GM19324 (cell line): Measurements from ENCODE around the gene NHERF2.
"Not testable (repeated sequence)": the region's sequence is repeated elsewhere in the genome, so short reads cannot be mapped to it uniquely, and the experiment has no call there.

Source experiments
- ATAC-seq: cut with Tn5 transposase; IDR thresholded peaks from one replicate; pipeline ENCODE4 v1.9.1; 2021; ENCODE audit warnings: mild to moderate bottlenecking, moderate library complexity; ENCODE audit not compliant: unreplicated experiment, low FRiP score

The NHERF2 gene

DNA sequence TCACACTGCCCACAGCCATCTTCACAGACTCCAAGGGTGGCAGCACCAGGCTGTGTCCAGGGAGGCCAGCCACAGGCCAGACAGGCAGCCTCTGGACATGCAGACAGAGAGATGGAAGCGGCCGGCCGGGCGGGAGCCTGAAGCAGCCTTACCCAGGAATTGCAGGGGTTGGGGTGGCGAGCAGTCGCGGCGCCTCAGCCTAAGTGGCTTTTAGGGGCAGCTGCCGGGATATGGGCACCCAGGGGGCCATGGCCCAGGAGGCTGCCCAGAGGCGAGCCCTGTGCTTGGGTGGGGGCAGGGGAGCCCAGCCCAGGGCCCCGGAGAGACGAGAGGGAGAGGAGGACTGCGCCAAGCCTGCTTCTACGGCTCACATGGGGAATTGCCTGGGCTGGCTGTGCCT is 1.5 kb upstream of the NHERF2 start:
- no peak for ATAC-seq

DNA sequence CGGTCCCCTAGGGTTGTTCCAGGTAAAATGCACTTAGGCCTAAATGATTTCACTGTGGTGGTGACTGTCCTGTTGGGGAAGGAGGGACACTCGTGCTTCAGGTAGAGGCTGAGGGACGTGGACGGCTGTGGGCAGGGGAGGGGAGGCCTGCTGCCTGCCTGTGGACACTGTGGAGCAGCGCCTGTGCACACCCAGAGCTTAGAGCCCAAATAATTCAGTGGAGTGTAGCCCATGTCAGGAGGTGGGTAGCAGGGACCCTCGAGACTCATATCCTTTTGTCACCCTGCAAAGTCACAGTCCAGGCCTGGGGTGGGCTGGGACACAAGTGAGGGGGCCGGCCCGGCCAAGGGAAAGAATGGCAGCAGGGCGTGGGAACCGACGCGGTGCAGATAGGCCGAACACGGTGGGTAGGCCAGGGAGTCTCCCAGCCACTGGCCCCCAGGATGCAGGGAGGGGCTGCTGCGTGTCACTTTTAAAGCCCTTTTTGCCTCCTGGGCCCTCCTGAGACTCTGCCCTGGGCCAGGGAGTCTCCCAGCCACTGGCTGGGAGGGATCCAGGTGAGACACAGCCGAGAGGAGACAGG is 733 bp upstream of the NHERF2 start:
- no peak for ATAC-seq

DNA sequence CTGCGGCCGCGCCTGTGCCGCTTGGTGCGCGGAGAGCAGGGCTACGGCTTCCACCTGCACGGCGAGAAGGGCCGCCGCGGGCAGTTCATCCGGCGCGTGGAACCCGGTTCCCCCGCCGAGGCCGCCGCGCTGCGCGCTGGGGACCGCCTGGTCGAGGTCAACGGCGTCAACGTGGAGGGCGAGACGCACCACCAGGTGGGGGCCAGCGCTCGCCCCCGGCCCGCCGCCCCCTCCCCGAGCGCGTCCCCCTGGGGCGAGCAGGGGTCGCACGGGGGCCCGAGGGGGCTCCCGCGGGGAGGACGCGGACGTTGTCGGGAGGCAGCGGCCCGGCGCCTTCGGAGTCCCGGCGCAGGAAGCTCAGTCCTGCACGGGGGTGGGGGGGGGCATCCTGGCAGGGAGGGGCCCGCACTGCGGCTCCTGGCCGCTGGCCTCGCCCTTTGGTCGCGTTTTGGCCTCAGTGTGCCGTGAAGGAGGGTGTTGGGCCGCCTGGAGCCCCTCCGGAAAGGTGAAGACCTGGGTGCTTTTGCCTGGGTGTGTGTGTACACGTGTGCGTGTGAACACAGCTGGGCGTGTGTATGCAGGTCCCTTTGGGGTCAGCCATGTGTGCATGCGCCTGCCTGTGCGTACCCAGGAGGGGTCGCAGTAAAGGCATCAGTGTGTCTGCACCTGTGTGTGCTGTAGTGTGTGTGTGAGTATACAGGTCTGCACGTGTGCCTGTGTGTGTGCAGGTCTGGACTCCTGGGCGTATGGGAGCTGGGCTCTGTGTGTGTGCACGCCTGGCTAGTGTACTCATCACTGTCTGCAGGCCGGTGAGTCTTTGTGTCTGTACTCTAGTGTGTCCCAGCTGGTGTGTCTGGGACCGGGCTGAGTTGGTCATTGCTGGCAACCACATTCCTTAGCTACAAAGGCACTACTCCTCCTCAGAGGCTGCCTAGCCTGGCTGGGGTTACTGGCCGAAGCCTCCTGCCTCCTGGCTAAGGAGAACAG is 615 bp downstream of the NHERF2 start:
- no peak for ATAC-seq

DNA sequence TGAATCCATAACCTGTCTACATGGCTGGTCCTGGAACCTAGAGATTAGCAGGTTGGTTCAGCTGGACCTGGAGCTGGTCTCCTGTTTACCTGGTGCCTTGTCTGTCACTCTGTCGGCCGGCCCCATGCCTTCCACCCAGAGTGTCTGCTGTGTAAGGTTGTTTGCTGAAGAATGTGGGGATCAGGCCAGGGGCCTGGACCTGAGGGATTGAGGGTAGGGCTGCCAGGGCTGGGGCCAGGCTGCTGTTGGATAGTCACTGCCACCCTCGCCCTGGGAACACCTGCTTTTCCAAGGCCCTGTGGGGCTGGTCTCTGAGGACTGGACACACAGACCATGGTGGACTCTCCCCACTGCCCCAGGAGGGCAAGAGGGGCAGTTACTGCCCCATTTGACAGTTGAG is 1.4 kb downstream of the NHERF2 start:
- no peak for ATAC-seq

DNA sequence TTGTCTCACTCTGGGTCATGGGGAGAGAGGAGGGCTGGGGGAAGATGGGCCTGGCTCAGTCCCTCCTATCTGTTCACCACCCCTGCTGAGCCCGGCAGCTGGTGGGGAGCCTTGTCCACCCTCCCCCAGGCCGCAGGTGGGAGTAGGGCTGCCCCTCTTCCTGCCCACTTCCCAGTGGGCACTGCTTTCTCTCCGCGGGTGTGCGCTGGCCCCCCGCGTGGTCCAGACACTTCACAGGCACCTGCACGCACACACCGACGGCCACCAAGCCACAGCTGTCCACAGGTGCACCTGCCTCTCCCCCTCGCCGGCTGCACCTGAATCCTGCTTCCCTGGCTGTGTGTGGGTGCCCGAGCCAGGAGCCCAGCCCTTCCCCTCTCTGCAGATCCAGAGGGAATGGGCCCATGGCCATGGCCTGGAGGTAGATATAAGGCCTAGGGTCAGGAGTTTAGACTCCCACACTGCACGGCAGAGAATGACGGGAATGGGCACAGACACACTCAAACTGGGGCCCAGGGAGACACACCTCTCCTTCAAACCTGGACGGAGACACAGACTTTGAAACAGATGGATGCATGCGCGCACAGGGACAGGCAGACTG is 2.0 kb downstream of the NHERF2 start:
- ATAC-seq, result no peak

DNA sequence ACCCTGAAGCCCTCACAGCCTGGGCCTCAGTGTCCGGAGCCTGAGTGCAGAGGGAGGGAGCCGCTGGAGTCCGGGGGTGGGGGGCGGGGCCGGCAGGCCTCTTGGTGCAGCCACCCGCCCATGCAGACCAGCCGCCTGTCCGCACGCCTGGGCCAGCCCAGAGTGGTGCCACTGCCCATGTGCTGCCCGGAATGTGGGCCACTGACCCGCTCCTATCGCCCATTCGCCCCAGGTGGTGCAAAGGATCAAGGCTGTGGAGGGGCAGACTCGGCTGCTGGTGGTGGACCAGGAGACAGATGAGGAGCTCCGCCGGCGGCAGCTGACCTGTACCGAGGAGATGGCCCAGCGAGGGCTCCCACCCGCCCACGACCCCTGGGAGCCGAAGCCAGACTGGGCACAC is 2.6 kb downstream of the NHERF2 start:
- no peak for ATAC-seq

DNA sequence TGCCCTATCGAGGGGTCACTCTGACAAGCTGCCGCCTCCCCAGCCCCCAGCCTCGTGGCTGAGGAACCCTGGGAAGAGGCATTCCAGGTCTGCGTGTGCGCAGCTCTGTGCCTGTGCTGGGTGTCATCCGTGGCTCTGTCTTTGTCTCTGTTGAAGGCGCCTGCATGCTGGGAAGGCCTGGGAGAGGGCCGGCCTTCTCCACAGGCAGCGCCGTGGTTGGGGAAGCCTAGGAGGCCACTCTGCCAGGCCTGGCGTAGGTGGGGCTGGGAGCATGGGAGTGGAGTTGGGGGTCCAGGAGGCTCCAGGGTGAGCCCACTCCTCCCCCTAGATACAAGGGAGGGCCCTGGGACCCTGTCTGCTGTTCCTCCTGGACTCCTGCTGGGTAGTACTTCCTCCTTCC is 3.3 kb downstream of the NHERF2 start:
- no peak for ATAC-seq

DNA sequence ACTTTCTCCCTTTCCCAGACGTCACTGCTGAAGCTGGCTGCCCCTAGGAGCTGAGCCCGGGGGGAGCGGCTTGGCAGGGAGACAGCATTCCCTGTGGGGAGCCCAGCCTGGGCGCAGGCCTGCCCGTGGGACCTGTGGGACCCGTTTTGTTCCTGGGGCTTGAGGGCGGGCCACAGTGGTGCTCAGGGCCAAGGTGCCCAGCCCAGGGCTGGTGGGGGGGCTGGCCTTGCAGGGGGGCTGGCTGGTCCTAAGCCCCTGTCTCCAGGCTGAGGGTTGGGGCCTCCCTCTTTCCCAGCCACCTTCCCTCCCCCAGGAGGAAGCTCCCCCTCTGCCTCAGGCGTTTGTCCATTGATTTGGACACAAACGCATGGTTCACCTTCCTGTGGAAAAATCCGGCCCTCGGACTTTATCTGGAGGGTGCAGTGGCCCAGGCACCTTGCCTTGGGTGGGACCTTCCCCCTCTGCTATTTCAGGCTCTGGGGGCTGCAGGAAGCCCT is 4.4 kb downstream of the NHERF2 start:
- ATAC-seq, result no peak

DNA sequence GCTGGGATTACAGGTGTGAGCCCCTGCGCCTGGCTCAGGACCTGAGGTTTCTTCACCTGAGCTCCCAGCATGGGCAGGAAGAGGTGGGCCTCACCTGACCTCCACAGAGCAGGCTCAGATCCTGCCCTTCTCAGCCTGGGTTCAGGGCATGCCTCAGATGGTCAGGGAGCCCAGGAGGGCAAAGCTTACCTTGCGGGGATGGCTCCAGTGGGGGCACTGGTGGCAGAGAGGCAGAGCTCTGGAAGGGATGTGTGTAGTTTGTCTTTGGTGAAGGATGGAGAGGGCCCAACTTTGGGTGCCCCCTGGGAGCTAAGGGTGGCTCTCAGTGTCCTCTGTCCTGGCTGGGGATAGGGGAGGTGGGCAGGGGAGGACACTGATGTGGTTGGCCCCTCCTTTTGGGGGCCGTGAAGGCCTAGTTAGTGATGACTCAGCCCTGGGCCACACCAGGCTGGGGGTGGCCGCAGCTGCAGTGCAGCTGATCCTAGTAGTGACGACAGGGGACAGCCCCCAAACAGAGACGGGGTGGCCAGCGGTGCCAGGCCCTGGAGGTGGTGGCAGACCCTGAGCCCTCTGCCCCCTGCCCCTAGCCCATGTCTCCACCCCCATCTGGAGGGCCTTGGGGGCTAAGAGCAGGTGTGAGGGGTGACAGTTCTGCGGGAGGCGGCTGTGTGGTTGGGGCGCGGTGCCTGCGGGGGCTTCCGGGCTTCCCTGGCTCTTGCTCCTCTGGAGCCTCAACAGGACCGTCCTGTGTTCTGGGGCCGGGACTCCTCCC is 5.8 kb downstream of the NHERF2 start:
- ATAC-seq, result no peak

DNA sequence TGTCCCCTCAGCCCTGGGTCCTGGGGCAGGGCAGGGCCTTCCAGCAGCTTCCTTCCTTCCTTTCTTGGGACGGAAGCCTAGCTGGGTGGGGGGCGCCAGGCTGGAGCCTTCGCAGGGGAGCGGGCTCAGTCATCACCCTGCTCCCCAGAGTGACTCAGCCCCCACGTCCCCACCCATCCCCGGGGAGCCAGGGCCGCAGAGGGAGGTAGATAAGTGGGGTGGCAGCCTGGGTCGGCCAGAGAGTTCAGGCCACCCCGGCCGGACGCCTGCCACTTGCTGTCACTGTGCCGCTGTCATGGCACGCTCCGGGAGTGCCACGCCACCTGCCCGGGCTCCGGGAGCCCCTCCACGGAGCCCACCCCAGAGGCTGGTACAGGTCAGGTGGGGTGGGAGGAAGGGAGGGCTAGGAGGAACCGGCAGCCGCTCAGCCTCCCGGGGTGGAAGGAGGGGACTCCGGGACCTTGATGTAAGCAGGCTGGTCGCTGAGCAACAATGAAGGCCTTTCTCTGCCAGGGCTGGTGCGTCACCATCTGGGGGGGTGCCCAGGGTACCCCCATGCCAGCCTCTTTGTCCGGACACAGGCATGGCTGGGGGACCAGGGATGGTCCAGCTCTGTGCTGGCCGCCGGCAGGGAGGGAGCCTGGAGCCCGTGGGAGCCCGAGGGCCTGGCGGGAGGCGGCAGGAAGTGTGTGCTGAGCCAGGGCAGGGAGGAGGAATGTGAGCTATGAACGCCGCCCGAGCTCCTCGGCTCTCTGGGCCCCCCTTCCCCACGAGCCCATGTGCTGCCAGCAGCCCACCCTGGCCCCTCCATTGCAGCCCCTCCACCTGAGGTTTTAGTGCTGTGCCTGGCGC is 6.6 kb downstream of the NHERF2 start:
- ATAC-seq, result no peak

DNA sequence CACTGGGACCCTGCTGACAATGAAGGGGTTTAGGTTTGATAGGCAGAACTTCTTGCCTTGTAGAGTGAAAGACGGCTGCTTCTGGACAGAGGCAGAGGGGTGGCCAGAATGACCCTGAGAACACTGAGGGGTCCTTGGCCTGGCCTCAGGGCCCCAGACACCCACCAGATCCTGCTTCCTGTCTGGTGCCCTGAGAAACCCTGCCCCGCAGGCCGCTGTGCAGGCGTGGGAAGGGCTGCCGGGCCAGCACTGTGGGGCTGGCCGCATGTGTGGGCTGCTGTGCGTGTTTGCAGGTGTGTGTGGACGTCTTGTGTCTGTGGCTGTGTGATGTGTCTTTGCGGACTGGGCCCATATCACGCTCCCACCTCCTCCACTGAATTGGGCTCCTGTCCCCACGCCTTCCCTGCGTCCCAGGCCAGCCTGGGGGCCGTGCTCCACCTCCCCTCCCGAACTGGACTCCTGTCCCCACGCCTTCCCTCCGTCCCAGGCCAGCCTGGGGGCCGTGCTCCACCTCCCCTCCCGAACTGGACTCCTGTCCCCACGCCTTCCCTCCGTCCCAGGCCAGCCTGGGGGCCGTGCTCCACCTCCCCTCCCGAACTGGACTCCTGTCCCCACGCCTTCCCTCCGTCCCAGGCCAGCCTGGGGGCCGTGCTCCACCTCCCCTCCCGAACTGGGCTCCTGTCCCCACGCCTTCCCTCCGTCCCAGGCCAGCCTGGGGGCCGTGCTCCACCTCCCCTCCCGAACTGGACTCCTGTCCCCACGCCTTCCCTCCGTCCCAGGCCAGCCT is 7.4 kb downstream of the NHERF2 start:
- not testable (repeated sequence) for ATAC-seq

DNA sequence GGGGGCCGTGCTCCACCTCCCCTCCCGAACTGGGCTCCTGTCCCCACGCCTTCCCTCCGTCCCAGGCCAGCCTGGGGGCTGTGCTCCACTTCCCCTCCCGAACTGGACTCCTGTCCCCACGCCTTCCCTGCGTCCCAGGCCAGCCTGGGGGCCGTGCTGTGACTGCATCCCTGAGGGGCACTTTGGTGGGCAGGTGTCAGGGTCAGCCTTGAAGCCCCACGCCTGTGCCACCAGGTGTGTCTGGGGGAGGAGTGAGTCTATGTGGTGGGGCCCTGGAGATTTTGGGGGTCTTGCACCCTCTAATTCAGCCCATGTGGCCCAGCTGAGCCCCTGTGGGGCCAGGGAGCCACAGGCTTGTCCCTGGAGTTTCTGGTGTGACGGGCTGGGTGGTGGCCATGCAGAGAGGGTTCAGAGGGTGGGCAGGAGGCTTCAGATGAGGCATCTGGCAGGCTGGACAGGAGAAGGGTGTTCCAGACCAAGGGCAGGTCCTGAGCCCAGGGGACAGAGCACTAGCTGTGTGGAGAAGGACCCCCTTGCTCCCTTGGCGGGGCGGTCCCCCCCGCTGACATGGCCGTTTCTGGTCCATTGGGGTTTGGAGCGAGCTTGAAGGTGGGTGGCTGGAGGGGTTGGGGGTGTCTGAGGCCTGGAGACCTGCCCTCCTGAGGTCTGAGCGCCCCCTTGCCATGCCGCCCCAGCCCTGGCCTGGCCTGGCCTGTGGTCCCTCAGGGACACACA is 8.2 kb downstream of the NHERF2 start:
- no peak for ATAC-seq

DNA sequence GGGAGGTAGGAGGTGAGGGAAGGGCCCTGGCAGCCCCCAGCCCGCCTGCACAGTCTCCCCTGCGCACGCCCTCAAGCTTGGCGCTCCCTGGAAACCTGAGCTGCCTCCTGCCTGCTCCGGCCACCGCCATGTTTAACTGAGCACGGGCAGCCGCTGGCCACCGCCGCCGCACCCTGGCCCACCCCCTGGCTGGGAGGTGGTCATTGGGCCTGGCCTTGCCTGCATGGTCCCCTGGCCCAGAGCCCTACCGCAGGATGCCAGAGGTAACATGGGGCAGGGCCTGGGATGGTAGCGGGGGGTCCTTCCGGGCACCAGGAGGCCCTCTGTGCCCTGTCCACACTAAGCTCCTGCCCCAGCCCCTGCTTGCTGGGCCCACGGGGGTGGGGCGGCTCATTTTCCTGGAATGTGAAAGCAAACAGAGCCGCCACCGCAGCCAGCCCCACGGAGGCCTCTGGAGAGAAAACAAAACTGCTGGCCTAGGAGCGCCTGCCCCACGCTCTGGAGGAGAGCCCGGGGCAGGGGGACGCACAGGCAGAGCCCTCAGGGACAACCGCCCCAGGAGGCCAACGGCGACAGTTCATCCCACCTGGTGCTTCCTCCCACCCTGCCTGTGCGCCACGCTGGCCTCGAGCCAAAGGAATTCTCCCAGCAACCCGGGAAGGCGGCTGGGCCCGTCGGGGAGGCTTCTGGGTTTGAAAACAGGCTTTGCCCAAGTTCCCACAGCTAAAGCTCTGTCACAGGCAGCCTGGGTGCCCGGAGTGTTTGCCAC is 8.9 kb downstream of the NHERF2 start:
- no peak for ATAC-seq

DNA sequence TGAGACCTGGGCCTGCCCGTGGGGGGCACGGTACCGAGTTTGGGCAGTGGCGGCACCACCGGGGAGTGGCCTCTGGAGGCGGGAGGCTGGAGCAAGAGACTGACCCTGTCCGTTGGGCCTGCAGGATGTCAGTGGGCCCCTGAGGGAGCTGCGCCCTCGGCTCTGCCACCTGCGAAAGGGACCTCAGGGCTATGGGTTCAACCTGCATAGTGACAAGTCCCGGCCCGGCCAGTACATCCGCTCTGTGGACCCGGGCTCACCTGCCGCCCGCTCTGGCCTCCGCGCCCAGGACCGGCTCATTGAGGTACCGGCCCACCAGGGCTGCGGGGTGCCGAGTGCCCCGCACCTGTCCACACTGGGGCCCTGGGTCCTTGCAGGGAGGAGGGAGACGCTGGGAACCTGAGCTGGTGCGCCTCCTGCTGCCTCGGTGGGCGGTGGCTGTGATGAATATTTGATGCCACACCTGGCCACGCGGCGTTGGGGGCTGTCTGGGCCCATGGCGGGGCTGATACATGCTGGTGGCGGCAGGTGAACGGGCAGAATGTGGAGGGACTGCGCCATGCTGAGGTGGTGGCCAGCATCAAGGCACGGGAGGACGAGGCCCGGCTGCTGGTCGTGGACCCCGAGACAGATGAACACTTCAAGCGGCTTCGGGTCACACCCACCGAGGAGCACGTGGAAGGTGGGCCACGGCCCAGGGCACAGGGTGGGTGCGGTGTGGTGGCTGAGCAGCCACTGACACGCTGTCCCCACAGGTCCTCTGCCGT is 9.7 kb downstream of the NHERF2 start:
- no peak for ATAC-seq

DNA sequence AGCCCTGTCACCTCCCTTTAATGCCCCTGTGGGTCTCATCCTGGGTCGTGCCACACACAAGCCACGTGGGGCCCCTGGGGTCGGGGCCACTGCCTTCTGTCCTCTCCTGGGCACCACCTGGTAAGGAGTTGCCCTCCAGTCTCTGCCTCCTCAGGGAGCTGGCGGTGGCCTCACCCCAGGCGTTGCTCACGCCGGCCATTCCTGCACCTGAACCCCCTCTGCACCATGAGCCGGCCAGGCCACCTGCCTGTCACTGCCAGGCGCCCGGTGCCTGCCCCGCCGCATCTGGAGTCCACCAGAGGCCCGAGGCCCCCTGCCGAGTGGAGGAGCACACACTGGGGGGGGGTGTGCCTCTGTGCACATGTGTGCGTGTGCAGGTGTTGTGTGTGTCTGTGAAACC is 10.4 kb downstream of the NHERF2 start:
- ATAC-seq, result no peak

DNA sequence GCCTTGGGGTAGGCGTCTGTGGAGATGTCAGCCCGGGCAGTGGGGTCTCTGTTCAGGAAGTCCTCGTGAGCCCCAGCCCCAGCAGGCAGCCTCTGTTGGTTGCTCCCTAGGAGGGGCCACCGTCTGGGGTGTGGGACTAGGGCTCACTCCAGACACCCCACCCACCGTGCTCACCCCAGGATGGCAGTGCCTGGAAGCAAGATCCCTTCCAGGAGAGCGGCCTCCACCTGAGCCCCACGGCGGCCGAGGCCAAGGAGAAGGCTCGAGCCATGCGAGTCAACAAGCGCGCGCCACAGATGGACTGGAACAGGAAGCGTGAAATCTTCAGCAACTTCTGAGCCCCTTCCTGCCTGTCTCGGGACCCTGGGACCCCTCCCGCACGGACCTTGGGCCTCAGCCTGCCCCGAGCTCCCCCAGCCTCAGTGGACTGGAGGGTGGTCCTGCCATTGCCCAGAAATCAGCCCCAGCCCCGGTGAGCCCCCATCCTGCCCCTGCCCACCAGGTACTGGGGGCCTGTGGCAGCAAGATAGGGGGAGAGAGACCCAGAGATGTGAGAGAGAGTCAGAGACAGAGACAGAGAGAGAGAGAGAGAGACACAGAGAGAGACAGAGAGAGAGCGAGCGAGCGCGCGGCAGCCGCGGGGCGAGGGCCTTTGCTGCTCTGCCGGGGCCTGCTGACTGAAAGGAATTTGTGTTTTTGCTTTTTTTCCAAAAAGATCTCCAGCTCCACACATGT is 11.1 kb downstream of the NHERF2 start:
- ATAC-seq, result no peak
